AG09309 (cell line): Measurements from ENCODE around the gene SPR.

Experiments
- DNase-seq: peaks from one replicate; pipeline ENCODE4 v3.0.0-alpha.2; 2010; ENCODE audit warnings: low read depth
- H3K4me3 ChIP-seq: 2 replicates; pipeline ENCODE4 v1.5.1; 2011; ENCODE audit warnings: mild to moderate bottlenecking, low read depth, low read length, moderate library complexity; ENCODE audit not compliant: control insufficient read depth
- CTCF ChIP-seq: IDR thresholded peaks from 2 replicates; pipeline ENCODE4 v1.5.1; 2011; ENCODE audit warnings: mild to moderate bottlenecking, low read depth, low read length, inconsistent platforms; ENCODE audit not compliant: insufficient read depth, control insufficient read depth; ENCODE audit errors: missing control alignments

SPR gene

GRCh38 chr2:72926368-72926767 lies 39.2 kb downstream of the SPR start:
- no peak for TF ChIP-seq CTCF
- DNase-seq: no peak

GRCh38 chr2:72926811-72927465 lies 39.7 kb downstream of the SPR start:
- no peak overlapping the region for H3K4me3 ChIP-seq
- no peak for DNase-seq
- no peak for TF ChIP-seq CTCF

More at GRCh38 chr2:72926368-72926767, 39.2 kb downstream of the SPR start:
- H3K4me3 ChIP-seq: no peak overlapping the region

GRCh38 chr2:72927619-72928550 lies 40.7 kb downstream of the SPR start:
- no peak for TF ChIP-seq CTCF
- no peak for DNase-seq
- H3K4me3 ChIP-seq: no peak overlapping the region

GRCh38 chr2:72929010-72929409 lies 41.8 kb downstream of the SPR start:
- TF ChIP-seq CTCF: no peak
- no peak overlapping the region for H3K4me3 ChIP-seq
- no peak for DNase-seq

- no peak for TF ChIP-seq CTCF
- no peak for DNase-seq
- H3K4me3 ChIP-seq: no peak overlapping the region
Measured at GRCh38 chr2:72931280-72931910, 44.2 kb downstream of the SPR start.

GRCh38 chr2:72932045-72932740 lies 45.0 kb downstream of the SPR start:
- no peak for DNase-seq
- TF ChIP-seq CTCF: no peak

More at GRCh38 chr2:72932045-72932740, 45.0 kb downstream of the SPR start:
- H3K4me3 ChIP-seq: no peak overlapping the region
